Stimulated activated CD4-positive, alpha-beta T cell treated with anti-CD3 and anti-CD28 coated beads, TNF-alpha, amount 100 ng/mL, for 1 hour (primary cell): ENCODE results near the gene SCYGR2.

ENCODE experiments used
- DNase-seq, 3 donors: peaks; one replicate each; pipeline ENCODE4 v3.0.0-alpha.2; 2020; ENCODE audit warnings: low read depth in 3 of 3, low spot score in 1 of 3

SCYGR2 gene

GRCh38 chr2:227612546-227613271 lies 14.0 kb downstream of the SCYGR2 start:
- no peak for DNase-seq

GRCh38 chr2:227613272-227613660 lies 14.6 kb downstream of the SCYGR2 start:
- no peak for DNase-seq

- DNase-seq = no peak
Observed at GRCh38 chr2:227614246-227614645, 15.6 kb downstream of the SCYGR2 start.

- DNase-seq = no peak
Observed at GRCh38 chr2:227614740-227615139, 16.0 kb downstream of the SCYGR2 start, which contains the start of gene SCYGR3. TSS of gene SCYGR3 (minus strand) at chr2:227614840. CDS start at chr2:227614840, 0 bp downstream.

- no peak for DNase-seq
Observed at GRCh38 chr2:227615181-227615580, 16.5 kb downstream of the SCYGR2 start.

- no peak for DNase-seq
Observed at GRCh38 chr2:227615906-227616305, 17.2 kb downstream of the SCYGR2 start.

- no peak for DNase-seq
Observed at GRCh38 chr2:227616631-227617030, 17.9 kb downstream of the SCYGR2 start.

- DNase-seq = no peak
Observed at GRCh38 chr2:227617316-227618230, 18.9 kb downstream of the SCYGR2 start, which contains the start of gene SCYGR4. TSS of gene SCYGR4 (plus strand) at chr2:227617498. CDS start at chr2:227617498, 0 bp downstream.

- DNase-seq = no peak
Observed at GRCh38 chr2:227623226-227623625, 24.5 kb downstream of the SCYGR2 start.

- no peak for DNase-seq
Observed at GRCh38 chr2:227625420-227625819, 26.7 kb downstream of the SCYGR2 start.

- no peak for DNase-seq
Observed at GRCh38 chr2:227626580-227627151, 28.0 kb downstream of the SCYGR2 start.

- DNase-seq = no peak
Observed at GRCh38 chr2:227627769-227628168, 29.1 kb downstream of the SCYGR2 start.

- DNase-seq = no peak
Observed at GRCh38 chr2:227629435-227629834, 30.7 kb downstream of the SCYGR2 start.

- DNase-seq = no peak
Observed at GRCh38 chr2:227630322-227630721, 31.6 kb downstream of the SCYGR2 start.

- DNase-seq = no peak
Observed at GRCh38 chr2:227632827-227633226, 34.1 kb downstream of the SCYGR2 start.

- no peak for DNase-seq
Observed at GRCh38 chr2:227634201-227634600, 35.5 kb downstream of the SCYGR2 start.

GRCh38 chr2:227642656-227643055 lies 44.0 kb downstream of the SCYGR2 start:
- no peak for DNase-seq

GRCh38 chr2:227643990-227644551 lies 45.4 kb downstream of the SCYGR2 start:
- no peak for DNase-seq
